ENCODE measurements around the gene EEF2KMT. TPM values are rescaled to one million over a fixed set of nuclear protein-coding genes. Genes with fewer than 3 reads are reported as not detected.
A peak's percentile ranks its signal among the peaks of the same experiment; 100 is the strongest.

Gene EEF2KMT
- total RNA-seq, 1 experiment from 2014 or later, result 10.4 TPM

- ChIA-PET POLR2A (ENCODE audit: unreplicated experiment) (no interaction called here), CTCF (interaction anchor here (0.6 kb wide), 1 partner anchor 424 kb away, joined by 3 read pairs; no protein-coding TSS in a partner anchor)
- no peak overlapping the region for H3K4me2 ChIP-seq
- TF ChIP-seq EZH2 (IDR thresholded peaks at IDR 0.05; ENCODE audit: low read depth) (no peak), CTCF (conservative IDR thresholded peaks at IDR 0.05) (0 out of 2 replicates have a peak, but pooled peaks have one; percentile 40)
- H3K27me3 ChIP-seq (ENCODE audit: insufficient read depth, low read depth), result peaks cover 36% of the 10 kb centered on the region
- H3K4me3 ChIP-seq, result no peak overlapping the region
- no peaks in the 10 kb centered on the region for H4K20me1 ChIP-seq (ENCODE audit: insufficient read depth)
- no peaks in the 10 kb centered on the region for H3K4me1 ChIP-seq (replicated peaks; ENCODE audit: insufficient read depth)
- no peak overlapping the region for H2AFZ ChIP-seq
- H3K27ac ChIP-seq, result no peak overlapping the region
- H3F3A ChIP-seq (ENCODE audit: insufficient read depth, low read depth), result no peaks in the 10 kb centered on the region
- intact Hi-C loops (cut with micrococcal nuclease; ENCODE audit: unreplicated experiment), result no loop called here
- H3K79me2 ChIP-seq (ENCODE audit: low read depth), result no peaks in the 10 kb centered on the region
- H3K9me3 ChIP-seq (ENCODE audit: insufficient read depth, low read depth), result no peaks in the 10 kb centered on the region
- H3K36me3 ChIP-seq (ENCODE audit: low read depth), result no peaks in the 10 kb centered on the region
- BruUV-seq (replicated peaks), result no TSS peak
- DNase-seq, result no peak
- H3K9me2 ChIP-seq (ENCODE audit: insufficient read depth), result no peaks in the 10 kb centered on the region
These were observed 41.2 kb downstream of the EEF2KMT start for GRCh38 chr16:5056352-5056751.

GRCh38 chr16:5054876-5055865 lies 42.4 kb downstream of the EEF2KMT start:
- ChIA-PET CTCF (no interaction called here), POLR2A (ENCODE audit: unreplicated experiment) (no interaction called here)
- no TSS peak for BruUV-seq (replicated peaks)

GRCh38 chr16:5046914-5047313 lies 50.7 kb downstream of the EEF2KMT start:
- no peaks in the 10 kb centered on the region for H3K36me3 ChIP-seq (ENCODE audit: low read depth)
- BruUV-seq (replicated peaks), result no TSS peak
- H2AFZ ChIP-seq, result no peak overlapping the region
- H3K4me1 ChIP-seq (replicated peaks; ENCODE audit: insufficient read depth), result peaks cover 5% of the 10 kb centered on the region
- peaks cover 48% of the 10 kb centered on the region for H3K27me3 ChIP-seq (ENCODE audit: insufficient read depth, low read depth)
- no peak overlapping the region for H3K27ac ChIP-seq
- peaks cover 8% of the 10 kb centered on the region; the same call in 1 of the 2 replicates for H3F3A ChIP-seq (ENCODE audit: insufficient read depth, low read depth)
- no peak overlapping the region for H3K4me3 ChIP-seq
- H3K4me2 ChIP-seq, result no peak overlapping the region
- no peaks in the 10 kb centered on the region for H3K9me2 ChIP-seq (ENCODE audit: insufficient read depth)
- H3K79me2 ChIP-seq (ENCODE audit: low read depth), result no peaks in the 10 kb centered on the region
- intact Hi-C loops (cut with micrococcal nuclease; ENCODE audit: unreplicated experiment), result no loop called here
- POLR2A ChIA-PET (ENCODE audit: unreplicated experiment), result no interaction called here
- no peaks in the 10 kb centered on the region for H3K9me3 ChIP-seq (ENCODE audit: insufficient read depth, low read depth)
- DNase-seq, result no peak
- no peak for TF ChIP-seq EZH2 (IDR thresholded peaks at IDR 0.05; ENCODE audit: low read depth)
- no peak for TF ChIP-seq CTCF (conservative IDR thresholded peaks at IDR 0.05)
- no peaks in the 10 kb centered on the region for H4K20me1 ChIP-seq (ENCODE audit: insufficient read depth)
- CTCF ChIA-PET, result no interaction called here

More at GRCh38 chr16:5054876-5055865, 42.4 kb downstream of the EEF2KMT start:
- H2AFZ ChIP-seq, result no peak overlapping the region
- H3F3A ChIP-seq (ENCODE audit: insufficient read depth, low read depth), result no peaks in the 10 kb centered on the region
- H3K4me3 ChIP-seq, result no peak overlapping the region
- TF ChIP-seq EZH2 (IDR thresholded peaks at IDR 0.05; ENCODE audit: low read depth) (no peak), CTCF (conservative IDR thresholded peaks at IDR 0.05) (no peak)
- peaks cover 48% of the 10 kb centered on the region for H3K27me3 ChIP-seq (ENCODE audit: insufficient read depth, low read depth)
- H3K4me1 ChIP-seq (replicated peaks; ENCODE audit: insufficient read depth), result no peaks in the 10 kb centered on the region
- H3K4me2 ChIP-seq, result no peak overlapping the region
- H3K36me3 ChIP-seq (ENCODE audit: low read depth), result no peaks in the 10 kb centered on the region
- no peak for DNase-seq
- no peak overlapping the region for H3K27ac ChIP-seq
- no peaks in the 10 kb centered on the region for H3K9me3 ChIP-seq (ENCODE audit: insufficient read depth, low read depth)
- no peaks in the 10 kb centered on the region for H3K9me2 ChIP-seq (ENCODE audit: insufficient read depth)
- H4K20me1 ChIP-seq (ENCODE audit: insufficient read depth), result no peaks in the 10 kb centered on the region
- intact Hi-C loops (cut with micrococcal nuclease; ENCODE audit: unreplicated experiment), result no loop called here
- no peaks in the 10 kb centered on the region for H3K79me2 ChIP-seq (ENCODE audit: low read depth)
